ENCODE results near the gene PANX1.
"Not testable (repeated sequence)": the region's sequence is repeated elsewhere in the genome, so short reads cannot be mapped to it uniquely, and the experiment has no call there.

The PANX1 gene

GRCh38 chr11:94149431-94150017, 20.9 kb downstream of the PANX1 start:
- no peak overlapping the region for H3K4me3 ChIP-seq (ENCODE audit: low read depth, low read length)

- no peak overlapping the region for H3K4me3 ChIP-seq (ENCODE audit: low read depth, low read length)
Observed at GRCh38 chr11:94150056-94150455, 21.4 kb downstream of the PANX1 start.

- H3K4me3 ChIP-seq (ENCODE audit: low read depth, low read length): no peak overlapping the region
Observed at GRCh38 chr11:94150704-94151685, 22.4 kb downstream of the PANX1 start.

GRCh38 chr11:94151903-94152677, 23.4 kb downstream of the PANX1 start:
- H3K4me3 ChIP-seq (ENCODE audit: low read depth, low read length): no peak overlapping the region

GRCh38 chr11:94152678-94153065, 24.0 kb downstream of the PANX1 start:
- H3K4me3 ChIP-seq (ENCODE audit: low read depth, low read length): no peak overlapping the region

GRCh38 chr11:94153320-94153719, 24.7 kb downstream of the PANX1 start:
- no peak overlapping the region for H3K4me3 ChIP-seq (ENCODE audit: low read depth, low read length)

GRCh38 chr11:94154095-94154856, 25.6 kb downstream of the PANX1 start:
- no peak overlapping the region for H3K4me3 ChIP-seq (ENCODE audit: low read depth, low read length)

GRCh38 chr11:94157339-94157738, 28.7 kb downstream of the PANX1 start:
- not testable (repeated sequence) for H3K4me3 ChIP-seq (ENCODE audit: low read depth, low read length)

GRCh38 chr11:94168882-94169281, 40.2 kb downstream of the PANX1 start:
- no peak overlapping the region for H3K4me3 ChIP-seq (ENCODE audit: low read depth, low read length)

GRCh38 chr11:94169516-94169915, 40.9 kb downstream of the PANX1 start:
- H3K4me3 ChIP-seq (ENCODE audit: low read depth, low read length): no peak overlapping the region

GRCh38 chr11:94169930-94170545, 41.4 kb downstream of the PANX1 start:
- no peak overlapping the region for H3K4me3 ChIP-seq (ENCODE audit: low read depth, low read length)

GRCh38 chr11:94170953-94171352, 42.3 kb downstream of the PANX1 start:
- no peak overlapping the region for H3K4me3 ChIP-seq (ENCODE audit: low read depth, low read length)

- no peak overlapping the region for H3K4me3 ChIP-seq (ENCODE audit: low read depth, low read length)
Observed at GRCh38 chr11:94171693-94172440, 43.2 kb downstream of the PANX1 start.

GRCh38 chr11:94175535-94175934, 46.9 kb downstream of the PANX1 start:
- no peak overlapping the region for H3K4me3 ChIP-seq (ENCODE audit: low read depth, low read length)

GRCh38 chr11:94178331-94178730, 49.7 kb downstream of the PANX1 start:
- no peak overlapping the region for H3K4me3 ChIP-seq (ENCODE audit: low read depth, low read length)

GRCh38 chr11:94179696-94180095, 51.1 kb downstream of the PANX1 start:
- H3K4me3 ChIP-seq (ENCODE audit: low read depth, low read length): no peak overlapping the region

- no peak overlapping the region for H3K4me3 ChIP-seq (ENCODE audit: low read depth, low read length)
Observed at GRCh38 chr11:94181526-94181925, 52.9 kb downstream of the PANX1 start.

- no peak overlapping the region for H3K4me3 ChIP-seq (ENCODE audit: low read depth, low read length)
Observed at GRCh38 chr11:94181943-94182342, 53.3 kb downstream of the PANX1 start.

- H3K4me3 ChIP-seq (ENCODE audit: low read depth, low read length): no peak overlapping the region
Observed at GRCh38 chr11:94183251-94183885, 54.7 kb downstream of the PANX1 start.
